GM19035 (cell line): ENCODE results near the gene MED4.

Experiments
- ATAC-seq: cut with Tn5 transposase; IDR thresholded peaks from one replicate; pipeline ENCODE4 v1.9.1; 2021; ENCODE audit not compliant: unreplicated experiment

MED4 gene

DNA sequence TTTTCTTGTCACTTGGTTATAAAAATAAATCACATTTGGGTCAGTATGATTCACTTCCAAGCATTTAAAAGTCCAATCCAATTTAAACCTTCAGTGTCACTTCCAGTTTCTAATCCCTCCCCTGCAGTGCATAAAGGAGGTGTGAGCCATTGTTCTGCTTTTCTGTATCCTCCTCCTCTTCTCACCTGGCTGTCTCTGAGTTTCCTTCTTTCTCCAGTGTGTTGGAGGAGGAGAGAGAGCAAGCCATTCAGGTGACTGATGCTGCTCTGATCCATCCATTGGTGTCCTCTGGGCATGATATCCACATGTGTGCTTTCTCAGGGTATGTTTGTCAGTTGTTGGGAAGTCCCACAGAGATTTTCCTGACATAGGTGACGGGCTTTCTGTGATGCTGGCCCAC, 56.1 kb downstream of the MED4 start:
- no peak for ATAC-seq

DNA sequence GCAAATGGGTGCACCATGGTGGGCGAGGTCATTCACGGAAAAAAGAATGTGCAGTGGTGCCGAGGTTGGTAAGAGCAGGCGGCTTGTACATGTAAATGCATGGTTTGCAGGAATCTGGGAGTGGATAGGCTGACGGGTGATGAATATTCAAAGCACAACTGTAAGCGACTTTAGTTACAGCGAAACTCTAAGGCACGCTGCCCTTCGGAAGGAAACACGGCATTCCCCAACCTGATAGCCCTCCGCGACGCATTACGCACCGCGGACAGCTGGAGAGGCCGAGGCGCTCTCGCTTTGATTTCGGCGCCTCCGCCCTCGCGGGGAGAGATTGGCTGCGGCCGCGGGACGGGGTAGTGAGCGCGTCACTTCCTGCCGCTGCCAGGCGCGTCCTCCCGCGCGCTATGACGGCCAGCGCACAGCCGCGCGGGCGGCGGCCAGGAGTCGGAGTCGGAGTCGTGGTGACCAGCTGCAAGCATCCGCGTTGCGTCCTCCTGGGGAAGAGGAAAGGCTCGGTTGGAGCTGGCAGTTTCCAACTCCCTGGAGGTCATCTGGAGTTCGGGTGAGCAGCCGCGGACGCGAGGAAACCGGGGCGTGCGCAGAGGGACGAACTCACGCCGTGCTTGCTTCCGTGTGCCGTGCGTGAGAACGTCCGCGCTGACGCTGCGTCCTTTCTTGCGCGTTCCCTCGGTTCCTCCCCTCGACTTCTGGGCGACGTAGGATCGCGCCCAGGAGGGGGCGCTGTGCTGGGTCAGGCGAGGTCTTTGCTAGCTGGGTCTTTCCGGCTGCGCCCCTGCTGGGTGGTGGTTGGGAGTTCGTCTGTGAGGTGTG, 57.3 kb downstream of the MED4 start, which contains the start of gene NUDT15:
TSS of gene NUDT15 (plus strand) at position 381 of the 828 bp plus-strand sequence. CDS start at position 402, 21 bp downstream.
- ATAC-seq = peak; percentile 95

DNA sequence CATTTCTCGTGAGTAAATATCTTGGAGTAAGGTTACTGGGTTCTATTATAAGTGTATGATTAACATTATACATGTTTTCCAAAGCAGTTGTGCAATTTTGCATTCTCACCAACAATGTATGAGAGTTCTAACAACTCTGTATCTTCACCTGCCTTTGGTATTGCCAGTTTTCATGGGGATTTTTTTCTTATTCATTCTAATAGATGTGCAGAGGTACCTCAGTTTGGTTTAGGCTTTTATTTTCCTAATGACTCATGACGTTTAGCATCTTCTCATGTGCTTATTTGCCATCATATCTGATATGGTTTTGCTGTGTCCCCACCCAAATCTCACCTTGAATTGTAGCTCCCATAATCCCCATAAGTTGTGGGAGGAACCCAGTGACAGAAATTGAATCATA, 65.0 kb downstream of the MED4 start:
- ATAC-seq = no peak

DNA sequence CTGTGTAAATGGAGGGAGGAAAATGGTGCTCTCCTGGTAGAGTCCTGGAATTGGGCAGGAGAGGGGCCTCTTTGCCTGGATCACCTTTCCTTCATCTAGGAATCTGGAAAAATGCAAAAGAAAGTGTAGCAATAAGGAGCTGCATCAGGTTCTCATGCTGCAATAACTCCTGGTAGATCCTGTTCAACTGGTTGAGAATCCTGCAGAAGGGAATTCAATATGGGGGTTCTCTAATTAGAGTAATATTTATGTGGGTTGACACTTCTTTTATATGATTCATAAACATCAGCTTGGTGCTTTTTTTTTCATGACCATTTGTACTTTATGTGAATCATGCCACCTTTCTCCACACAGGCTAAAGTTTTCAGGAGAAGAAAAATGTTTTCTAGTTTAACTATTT, 66.8 kb downstream of the MED4 start:
- no peak for ATAC-seq
